ENCODE data around the gene CELA1.
"Not testable (repeated sequence)": the region's sequence is repeated elsewhere in the genome, so short reads cannot be mapped to it uniquely, and the experiment has no call there.

The CELA1 gene

GRCh38 chr12:51341251-51342007, 5.0 kb downstream of the CELA1 start:
- peak; percentile 84 for DNase-seq

- DNase-seq, result no peak
These were observed 6.7 kb downstream of the CELA1 start for GRCh38 chr12:51339750-51340149.

GRCh38 chr12:51337336-51337735, 9.1 kb downstream of the CELA1 start:
- DNase-seq, result not testable (repeated sequence)

GRCh38 chr12:51335931-51336330, 10.5 kb downstream of the CELA1 start:
- DNase-seq, result no peak

GRCh38 chr12:51334764-51335163, 11.7 kb downstream of the CELA1 start:
- no peak for DNase-seq

GRCh38 chr12:51333536-51333935, 12.9 kb downstream of the CELA1 start:
- no peak for DNase-seq

- no peak for DNase-seq
These were observed 16.3 kb downstream of the CELA1 start for GRCh38 chr12:51330186-51330585.

- no peak for DNase-seq
These were observed 16.7 kb downstream of the CELA1 start for GRCh38 chr12:51329742-51330141.

- DNase-seq, result no peak
These were observed 17.9 kb downstream of the CELA1 start for GRCh38 chr12:51328587-51328986.

GRCh38 chr12:51326698-51327439, 19.6 kb downstream of the CELA1 start:
- DNase-seq, result no peak

GRCh38 chr12:51324953-51325352, 21.5 kb downstream of the CELA1 start:
- DNase-seq, result no peak

- DNase-seq, result peak; percentile 88
These were observed 22.2 kb downstream of the CELA1 start, which contains the start of gene BIN2 for GRCh38 chr12:51323966-51324895. Gene BIN2 (minus strand): TSS chr12:51324174. CDS start chr12:51324102, 72 bp downstream.

- peak; percentile 73 for DNase-seq
These were observed 23.0 kb downstream of the CELA1 start for GRCh38 chr12:51323317-51323960.

- DNase-seq, result no peak
These were observed 24.0 kb downstream of the CELA1 start for GRCh38 chr12:51322452-51322851.

- DNase-seq, result no peak
These were observed 24.6 kb downstream of the CELA1 start for GRCh38 chr12:51321882-51322281.

- no peak for DNase-seq
These were observed 25.7 kb downstream of the CELA1 start for GRCh38 chr12:51320695-51321320.

GRCh38 chr12:51320311-51320694, 26.2 kb downstream of the CELA1 start:
- DNase-seq, result no peak

GRCh38 chr12:51318846-51319599, 27.5 kb downstream of the CELA1 start:
- DNase-seq, result no peak

GRCh38 chr12:51318057-51318806, 28.2 kb downstream of the CELA1 start:
- DNase-seq, result not testable (repeated sequence)

- DNase-seq, result no peak
These were observed 35.1 kb downstream of the CELA1 start for GRCh38 chr12:51311389-51311788.
